GM21619 (cell line): ENCODE results near the gene CCDC137.

Source experiments
- ATAC-seq: cut with Tn5 transposase; IDR thresholded peaks from one replicate; pipeline ENCODE4 v1.9.1; 2021; ENCODE audit not compliant: unreplicated experiment

Gene CCDC137

DNA sequence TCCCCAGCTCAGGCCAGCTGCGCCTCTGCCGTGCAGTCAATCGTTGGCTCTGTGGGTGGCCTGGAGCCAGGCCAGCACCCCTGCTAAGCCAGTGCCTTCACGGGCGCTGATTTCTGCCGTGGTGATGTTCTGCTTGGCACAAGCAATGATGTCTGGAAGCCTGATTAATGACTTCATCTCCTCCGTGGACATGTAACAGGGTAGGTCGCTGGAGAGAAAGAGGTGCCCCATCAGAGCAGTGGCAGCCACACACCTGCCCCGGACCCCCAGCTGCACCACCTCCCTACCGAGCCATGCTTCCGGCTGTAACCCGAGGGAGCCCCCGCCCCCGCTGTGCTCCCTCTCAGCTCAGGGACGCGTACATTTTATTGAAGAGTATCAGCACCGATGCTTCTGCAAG lies 15.1 kb downstream of the CCDC137 start:
- no peak for ATAC-seq

GRCh38 chr17:81682565-81683207 lies 16.1 kb downstream of the CCDC137 start:
- peak; percentile 3 for ATAC-seq

DNA sequence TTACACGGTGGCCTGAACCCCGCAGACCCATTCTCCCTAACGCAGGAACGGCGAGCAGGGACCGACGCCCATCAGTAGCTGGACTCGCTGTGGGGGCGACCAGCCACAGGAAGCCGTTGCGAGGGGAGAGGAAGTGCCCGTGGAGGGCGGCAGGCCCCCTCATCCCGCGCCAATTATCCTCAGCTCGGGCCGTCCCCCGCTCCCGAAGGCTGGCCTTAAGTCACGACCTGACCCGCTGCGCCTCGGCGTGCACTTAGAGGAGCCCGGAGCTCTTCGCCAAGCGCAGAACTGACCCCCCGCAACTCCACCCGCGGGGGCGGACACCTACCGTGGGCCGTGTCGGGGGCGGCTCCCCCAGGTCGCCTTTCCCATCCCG lies 16.7 kb downstream of the CCDC137 start:
- peak; percentile 2 for ATAC-seq

GRCh38 chr17:81683584-81684441 lies 17.3 kb downstream of the CCDC137 start, which contains the start of the genes ARL16 and HGS:
TSS of gene ARL16 (minus strand) at chr17:81683797. CDS start at chr17:81683753, 44 bp downstream.
TSS of gene HGS (plus strand) at chr17:81684011. CDS start at chr17:81684067, 56 bp downstream.
- ATAC-seq: peak; percentile 93

DNA sequence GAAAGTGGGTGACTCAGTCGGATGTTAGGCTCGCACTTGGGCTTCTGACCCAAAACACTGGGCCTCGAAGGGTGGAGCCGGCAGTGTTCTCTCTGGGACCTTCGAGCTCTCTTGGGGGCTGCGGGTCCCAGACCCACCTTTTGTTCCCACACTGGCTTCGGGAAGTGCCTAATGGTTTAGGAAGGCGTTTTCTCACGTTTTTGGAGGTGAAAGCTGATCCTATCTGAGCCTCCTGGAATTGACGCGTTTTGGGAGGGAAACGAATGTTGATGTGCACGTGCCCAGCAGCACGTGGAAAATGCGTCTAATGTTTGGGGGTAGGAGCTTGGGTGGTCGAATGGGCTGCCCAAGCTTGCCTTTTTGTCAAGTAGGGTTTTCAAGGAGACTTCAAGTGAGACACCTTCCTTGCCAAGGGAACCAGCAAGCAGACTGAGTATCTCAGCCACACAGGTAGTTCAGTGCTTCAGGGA lies 17.9 kb downstream of the CCDC137 start:
- no peak for ATAC-seq

- ATAC-seq: no peak
Measured at GRCh38 chr17:81685108-81685507, 18.6 kb downstream of the CCDC137 start.

DNA sequence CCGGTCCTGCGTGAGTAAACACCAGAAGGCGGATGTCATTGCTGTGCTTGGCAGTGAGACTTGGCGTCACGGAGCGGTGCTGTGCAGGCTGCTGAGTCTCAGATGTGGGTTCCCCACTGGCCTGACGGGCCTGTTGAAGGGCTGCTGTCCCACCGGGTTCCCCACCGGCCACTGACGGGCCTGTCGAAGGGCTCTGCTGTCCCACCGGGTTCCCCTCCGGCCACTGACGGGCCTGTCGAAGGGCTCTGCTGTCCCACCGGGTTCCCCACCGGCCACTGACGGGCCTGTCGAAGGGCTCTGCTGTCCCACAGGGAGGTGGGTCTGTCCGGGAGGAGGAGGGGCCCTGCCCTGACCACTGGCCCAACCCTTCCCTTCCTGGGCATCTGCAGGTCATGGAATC lies 20.1 kb downstream of the CCDC137 start:
- no peak for ATAC-seq

- no peak for ATAC-seq
Measured at GRCh38 chr17:81687770-81688541, 21.4 kb downstream of the CCDC137 start.

DNA sequence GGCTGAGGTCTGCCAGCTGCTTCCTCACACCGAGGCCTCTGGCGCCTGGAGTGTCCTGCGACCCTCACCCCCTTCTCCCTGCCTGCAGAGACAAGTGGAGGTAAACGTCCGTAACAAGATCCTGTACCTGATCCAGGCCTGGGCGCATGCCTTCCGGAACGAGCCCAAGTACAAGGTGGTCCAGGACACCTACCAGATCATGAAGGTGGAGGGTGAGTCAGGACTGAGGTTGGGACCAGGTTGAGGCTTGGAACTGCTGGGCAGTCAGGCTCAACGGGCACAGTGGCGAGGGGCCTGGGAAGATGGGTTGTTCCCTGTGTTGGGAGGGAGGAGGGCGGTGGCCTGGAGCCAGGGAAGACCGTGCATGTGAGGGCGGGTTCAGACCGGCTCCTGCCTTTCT lies 22.1 kb downstream of the CCDC137 start:
- no peak for ATAC-seq

DNA sequence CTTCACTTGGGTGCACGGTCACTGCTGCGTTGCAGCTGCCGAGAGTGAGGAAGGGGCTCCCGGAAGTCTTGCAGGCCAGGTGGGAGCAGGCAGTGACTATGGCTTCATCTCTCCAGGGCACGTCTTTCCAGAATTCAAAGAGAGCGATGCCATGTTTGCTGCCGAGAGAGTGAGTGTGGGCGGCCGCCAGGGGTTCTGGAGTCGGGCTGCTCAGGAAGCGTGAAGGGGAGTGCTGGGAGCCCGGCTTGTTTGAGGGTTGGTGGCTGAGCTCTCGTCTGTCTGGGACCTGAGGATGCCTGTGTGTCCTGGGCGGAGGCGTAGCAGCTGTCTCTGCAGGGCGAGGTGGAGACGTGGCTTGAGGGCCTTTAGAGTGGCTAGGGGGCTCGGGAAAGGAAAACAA lies 23.5 kb downstream of the CCDC137 start:
- ATAC-seq: no peak

DNA sequence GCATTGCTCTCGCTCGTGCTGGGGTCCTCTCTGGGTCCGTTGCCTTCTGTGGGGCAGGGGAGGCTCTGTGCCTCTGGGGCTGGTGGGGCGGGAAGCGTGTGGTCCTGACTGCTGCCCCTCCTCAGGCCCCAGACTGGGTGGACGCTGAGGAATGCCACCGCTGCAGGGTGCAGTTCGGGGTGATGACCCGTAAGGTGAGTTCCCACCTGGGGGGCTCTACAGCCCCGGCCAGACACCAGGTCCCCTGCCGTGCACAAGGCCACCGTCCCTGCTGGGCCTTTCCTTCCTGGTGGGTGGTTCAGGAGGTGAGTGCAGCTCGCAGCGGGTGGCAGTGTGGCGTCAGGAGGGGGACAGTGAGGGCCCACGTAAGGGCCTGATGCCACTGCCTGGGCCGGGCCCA lies 24.0 kb downstream of the CCDC137 start:
- no peak for ATAC-seq

GRCh38 chr17:81691196-81691595 lies 24.7 kb downstream of the CCDC137 start:
- ATAC-seq: no peak

GRCh38 chr17:81691608-81692007 lies 25.1 kb downstream of the CCDC137 start:
- no peak for ATAC-seq

DNA sequence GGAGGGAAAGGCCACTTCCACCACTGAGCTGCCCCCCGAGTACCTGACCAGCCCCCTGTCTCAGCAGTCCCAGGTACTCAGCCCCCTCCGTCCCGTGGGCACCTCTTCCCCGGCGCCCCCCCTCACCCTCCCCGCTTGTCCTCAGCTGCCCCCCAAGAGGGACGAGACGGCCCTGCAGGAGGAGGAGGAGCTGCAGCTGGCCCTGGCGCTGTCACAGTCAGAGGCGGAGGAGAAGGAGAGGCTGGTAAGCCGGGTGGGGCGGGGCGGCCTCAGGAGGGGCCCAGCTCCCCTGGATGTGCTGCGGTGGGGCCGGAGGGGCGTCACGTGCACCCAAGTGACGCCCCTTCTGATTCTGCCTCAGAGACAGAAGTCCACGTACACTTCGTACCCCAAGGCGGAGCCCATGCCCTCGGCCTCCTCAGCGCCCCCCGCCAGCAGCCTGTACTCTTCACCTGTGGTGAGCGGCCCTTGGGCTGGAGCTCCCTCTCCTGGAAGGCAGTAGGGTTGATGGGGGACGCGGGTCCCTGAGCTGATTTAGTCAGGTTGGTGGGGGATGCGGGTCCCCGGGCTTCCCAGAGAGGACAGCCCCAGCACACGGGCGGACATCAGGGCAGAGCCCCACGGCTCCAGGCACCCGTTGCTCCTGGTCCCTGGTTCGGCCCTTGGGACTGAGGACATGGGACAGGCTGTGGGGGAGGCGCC lies 27.1 kb downstream of the CCDC137 start:
- ATAC-seq: no peak

GRCh38 chr17:81694810-81695209 lies 28.3 kb downstream of the CCDC137 start:
- no peak for ATAC-seq

DNA sequence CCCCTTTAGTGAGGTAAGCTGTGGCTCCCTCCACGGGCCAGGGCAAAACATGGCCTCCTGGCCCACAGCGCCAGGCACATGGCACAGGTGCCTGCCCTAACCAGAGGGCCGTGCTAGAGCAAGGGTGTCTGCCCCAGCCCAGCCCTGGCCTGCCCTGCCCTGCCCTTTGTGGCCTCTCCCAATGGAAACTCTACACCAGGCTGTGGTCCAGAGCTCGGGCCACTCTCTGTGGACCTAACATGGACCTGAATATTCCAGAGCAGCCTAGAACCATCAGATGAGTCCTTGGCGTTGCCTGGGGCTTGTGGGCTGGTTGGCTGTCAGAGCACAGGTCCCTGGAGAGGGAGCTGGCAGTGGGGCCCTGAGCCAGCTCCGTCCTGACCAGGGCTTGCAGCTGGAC lies 28.7 kb downstream of the CCDC137 start:
- no peak for ATAC-seq

DNA sequence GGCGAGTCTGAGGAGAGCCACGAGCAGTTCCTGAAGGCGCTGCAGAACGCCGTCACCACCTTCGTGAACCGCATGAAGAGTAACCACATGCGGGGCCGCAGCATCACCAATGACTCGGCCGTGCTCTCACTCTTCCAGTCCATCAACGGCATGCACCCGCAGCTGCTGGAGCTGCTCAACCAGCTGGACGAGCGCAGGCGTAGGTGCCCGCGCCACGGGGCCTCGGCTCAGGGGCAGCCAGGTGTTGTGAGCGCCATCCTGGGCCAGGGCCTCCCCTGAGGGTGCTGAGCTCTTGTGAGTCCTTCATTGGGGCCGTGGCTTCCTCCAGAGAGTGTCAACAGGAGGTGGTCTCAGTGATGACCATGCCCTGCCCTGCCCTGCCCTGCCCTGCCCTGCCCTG lies 29.3 kb downstream of the CCDC137 start:
- no peak for ATAC-seq

GRCh38 chr17:81696218-81696941 lies 29.8 kb downstream of the CCDC137 start:
- ATAC-seq: no peak

DNA sequence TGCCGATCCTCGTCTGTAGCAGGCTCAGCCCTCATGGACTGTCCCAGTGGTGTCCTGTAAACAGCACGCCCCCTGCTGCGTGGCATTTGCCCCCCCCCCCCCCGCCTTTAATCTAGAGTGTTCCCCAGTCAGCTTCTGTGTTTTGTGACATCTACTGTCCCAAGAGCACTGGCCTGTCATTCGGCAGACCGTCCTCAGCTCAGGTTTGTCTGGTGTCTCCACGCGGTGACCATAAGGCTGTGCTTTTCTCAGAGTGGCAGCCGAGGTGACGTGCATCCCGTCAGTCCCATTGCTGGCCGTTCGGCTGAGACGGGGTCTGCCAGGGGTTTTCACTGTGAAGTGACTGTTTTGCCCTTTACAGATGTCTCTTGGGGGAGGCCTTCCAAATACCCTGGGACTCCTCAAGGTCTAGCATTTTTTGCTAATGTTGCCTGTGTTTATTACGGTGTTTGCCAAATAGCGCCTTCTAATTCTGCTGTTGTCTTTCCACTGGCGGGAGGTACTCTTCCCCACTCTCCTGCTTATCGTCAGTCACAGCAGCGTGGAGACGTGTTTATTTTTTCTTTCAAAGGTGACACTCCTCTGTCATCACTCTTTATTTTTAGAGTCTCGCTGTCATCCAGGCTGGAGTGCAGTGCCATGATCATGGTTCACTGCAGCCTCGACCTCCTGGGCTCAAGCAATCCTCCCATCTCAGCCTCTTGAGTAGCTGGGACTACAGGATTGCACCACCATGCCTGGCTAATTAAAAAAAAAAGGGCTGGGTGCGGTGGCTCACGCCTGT lies 30.9 kb downstream of the CCDC137 start:
- no peak for ATAC-seq
